GM12864 (cell line): Measurements from ENCODE around the gene RAD51D.

ENCODE experiments used
- DNase-seq: peaks from one replicate; pipeline ENCODE4 v3.0.0-alpha.2; 2011; ENCODE audit warnings: low read depth
- H3K4me3 ChIP-seq: 2 replicates; pipeline ENCODE4 v1.5.1; 2011; ENCODE audit warnings: mild to moderate bottlenecking, low read depth, low read length, control low read depth
- TF ChIP-seq, protein P1 (sequence below): IDR thresholded peaks from 2 replicates; pipeline ENCODE4 v1.5.1; 2011; ENCODE audit warnings: low read depth, mild to moderate bottlenecking, moderate library complexity, low read length, control low read depth, inconsistent platforms; ENCODE audit errors: missing control alignments

RAD51D gene

DNA sequence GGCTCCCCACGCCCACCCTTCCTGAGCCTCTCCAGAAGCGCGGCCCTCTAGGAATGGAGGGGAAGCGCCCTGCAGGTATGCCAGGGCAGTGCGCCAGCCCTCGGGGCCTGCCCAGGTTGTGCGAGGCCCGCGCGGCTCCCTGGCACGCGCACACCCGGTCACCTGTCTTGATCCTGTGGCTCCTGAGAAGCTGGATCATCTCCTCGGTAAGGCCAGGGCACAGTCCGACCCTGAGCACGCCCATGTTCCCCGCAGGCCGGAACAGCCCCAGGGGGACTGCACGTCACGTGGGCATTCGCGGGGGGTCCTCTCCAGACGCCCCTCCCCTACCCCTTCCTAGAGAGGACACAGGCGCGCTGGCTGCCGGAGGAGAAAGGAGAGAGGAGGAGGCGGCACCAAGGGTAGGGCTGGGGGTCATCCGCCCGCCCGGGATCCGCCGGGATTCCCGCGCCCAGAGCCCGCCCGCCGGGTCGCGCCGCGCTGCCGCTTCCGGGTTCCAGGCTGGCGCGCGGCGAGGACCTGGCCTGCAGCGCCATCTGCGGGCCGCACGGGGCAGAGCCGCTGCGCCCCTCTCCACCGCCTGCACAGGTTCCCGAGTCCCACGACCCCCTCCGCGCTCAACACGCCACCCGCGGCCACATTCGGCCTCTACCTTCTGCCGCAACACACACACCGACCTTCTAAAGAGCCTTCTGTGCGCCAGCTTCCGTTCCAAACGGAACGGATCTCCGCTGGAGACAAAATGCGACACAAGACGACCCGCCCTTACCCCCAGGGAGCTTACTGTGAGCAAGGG, at the start of gene RAD51D:
Gene RAD51D, minus strand, starts transcription at position 491 of the 796 bp plus-strand sequence. Its CDS starts 247 bp downstream, at position 244.
- TF ChIP-seq, protein P1, sequence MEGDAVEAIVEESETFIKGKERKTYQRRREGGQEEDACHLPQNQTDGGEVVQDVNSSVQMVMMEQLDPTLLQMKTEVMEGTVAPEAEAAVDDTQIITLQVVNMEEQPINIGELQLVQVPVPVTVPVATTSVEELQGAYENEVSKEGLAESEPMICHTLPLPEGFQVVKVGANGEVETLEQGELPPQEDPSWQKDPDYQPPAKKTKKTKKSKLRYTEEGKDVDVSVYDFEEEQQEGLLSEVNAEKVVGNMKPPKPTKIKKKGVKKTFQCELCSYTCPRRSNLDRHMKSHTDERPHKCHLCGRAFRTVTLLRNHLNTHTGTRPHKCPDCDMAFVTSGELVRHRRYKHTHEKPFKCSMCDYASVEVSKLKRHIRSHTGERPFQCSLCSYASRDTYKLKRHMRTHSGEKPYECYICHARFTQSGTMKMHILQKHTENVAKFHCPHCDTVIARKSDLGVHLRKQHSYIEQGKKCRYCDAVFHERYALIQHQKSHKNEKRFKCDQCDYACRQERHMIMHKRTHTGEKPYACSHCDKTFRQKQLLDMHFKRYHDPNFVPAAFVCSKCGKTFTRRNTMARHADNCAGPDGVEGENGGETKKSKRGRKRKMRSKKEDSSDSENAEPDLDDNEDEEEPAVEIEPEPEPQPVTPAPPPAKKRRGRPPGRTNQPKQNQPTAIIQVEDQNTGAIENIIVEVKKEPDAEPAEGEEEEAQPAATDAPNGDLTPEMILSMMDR = peak; percentile 84
- no peak for DNase-seq
- peak within 1 kb of the TSS; percentile 97 for H3K4me3 ChIP-seq

DNA sequence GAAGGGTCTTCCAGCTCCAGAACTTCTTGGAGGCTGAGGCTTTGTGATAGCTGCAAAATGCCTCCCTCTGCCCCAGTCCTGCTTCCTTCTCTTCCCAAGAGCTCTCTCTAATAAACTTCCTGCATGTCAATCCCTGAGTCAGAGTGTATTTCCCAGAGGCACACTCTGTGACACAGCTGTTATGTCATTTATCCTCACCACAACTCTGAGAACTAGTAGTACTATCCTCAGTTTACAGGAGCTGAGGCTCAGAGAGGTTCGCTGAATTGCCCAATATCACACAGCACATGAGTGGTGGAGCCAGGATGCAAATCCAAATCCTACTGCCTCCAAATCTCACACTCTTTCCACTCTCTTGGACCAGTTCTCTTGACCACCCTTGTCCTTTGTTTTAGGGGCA, 48.0 kb upstream of the RAD51D start:
- no peak overlapping the region for H3K4me3 ChIP-seq
- TF ChIP-seq, protein P1 = no peak
- DNase-seq = no peak

DNA sequence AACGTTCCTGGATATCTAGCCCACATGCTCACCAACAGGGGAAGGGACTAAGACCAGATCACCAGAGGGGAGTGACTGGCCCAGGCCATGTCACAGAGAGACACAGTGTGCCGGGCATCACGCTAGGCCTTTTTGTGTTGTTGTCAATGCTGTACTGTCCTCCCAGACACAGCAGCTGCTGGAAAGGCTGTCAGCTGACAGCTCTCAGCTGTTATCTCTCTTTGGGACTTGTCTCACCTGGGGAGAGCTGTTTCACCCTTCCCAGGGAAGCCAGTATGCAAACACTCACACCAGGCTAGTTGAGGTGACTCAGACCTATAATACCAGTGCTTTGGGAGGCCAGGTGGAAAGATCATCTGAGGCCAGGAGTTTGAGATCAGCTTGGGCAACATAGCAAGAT, 47.4 kb upstream of the RAD51D start:
- no peak overlapping the region for H3K4me3 ChIP-seq
- TF ChIP-seq, protein P1 = no peak
- no peak for DNase-seq

DNA sequence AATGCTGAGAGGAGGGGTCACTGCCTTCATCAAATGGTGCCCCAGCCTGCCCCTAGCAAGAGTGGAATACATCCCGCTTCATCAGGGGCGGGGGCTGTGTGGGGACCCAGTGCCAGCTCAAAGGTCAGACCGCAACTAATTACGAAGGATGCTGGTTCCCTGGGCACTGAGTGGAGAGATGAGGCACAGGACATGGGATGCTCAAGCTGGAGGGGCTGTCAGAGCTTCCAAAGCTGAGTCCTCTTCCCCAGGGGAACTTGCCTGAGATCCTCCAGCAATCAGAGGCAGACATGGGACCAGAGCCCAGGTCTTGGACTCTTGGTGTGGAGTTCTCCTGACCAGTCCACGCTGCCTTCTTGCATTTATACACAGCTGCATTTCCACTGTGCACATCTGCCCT, 46.9 kb upstream of the RAD51D start:
- no peak for DNase-seq
- TF ChIP-seq, protein P1 = no peak
- no peak overlapping the region for H3K4me3 ChIP-seq

DNA sequence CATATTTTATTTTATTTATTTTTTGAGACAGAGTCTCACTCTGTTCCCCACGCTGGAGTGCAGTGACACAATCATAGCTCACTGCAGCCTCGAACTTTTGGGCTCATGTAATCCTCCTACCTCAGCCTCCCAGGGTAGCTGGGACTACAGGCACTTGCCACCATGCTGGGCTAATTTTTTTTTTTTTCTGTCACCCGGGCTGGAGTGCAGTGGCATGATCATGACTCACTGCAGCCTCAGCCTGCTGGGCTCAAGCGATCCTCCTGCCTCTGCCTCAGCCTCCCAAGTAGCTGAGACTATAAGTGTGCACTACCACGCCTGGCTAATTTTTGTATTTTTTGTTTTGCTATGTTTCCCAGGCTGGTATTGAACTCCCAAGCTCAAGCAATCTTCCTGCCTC, 45.1 kb upstream of the RAD51D start:
- TF ChIP-seq, protein P1 = no peak
- no peak overlapping the region for H3K4me3 ChIP-seq
- no peak for DNase-seq

DNA sequence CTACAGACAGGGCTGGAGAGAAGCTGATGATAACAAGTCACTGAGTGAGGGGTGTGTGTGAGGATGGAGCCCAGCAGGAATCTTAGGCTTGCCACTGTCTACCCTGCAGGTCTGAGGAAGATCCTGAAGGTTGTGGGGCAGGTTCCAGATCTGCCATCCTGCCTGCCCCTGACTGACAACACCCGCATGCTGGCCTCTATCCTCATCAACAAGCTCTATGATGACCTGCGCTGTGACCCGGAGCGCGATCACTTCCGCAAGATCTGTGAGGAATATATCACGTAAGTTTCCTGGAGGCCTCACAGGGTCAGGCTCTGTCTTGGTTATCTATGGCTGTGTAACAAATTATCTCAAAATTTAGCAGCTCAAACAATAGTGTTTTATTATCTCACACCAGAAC, 44.2 kb upstream of the RAD51D start:
- H3K4me3 ChIP-seq = no peak overlapping the region
- no peak for DNase-seq
- TF ChIP-seq, protein P1 = no peak

DNA sequence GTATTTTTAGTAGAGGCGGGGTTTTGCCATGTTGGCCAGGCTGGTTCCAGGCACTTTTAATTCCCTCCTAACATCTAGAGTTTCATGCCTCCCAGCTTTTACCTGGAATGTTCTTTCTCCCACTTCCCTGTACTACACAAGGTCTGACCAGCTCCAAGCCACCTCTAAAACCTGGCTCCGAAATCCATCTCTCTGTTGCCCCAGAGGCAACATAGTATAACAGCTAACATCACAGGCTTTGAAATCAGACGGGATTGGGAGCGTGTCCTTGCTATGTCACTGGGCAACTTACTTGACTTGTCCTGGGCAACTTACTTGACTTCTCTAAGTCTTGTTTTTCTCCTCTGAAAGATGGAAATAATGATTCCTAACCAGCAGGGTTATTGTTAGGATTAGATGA, 43.1 kb upstream of the RAD51D start:
- DNase-seq = no peak
- no peak overlapping the region for H3K4me3 ChIP-seq
- TF ChIP-seq, protein P1 = no peak
